ENCODE measurements around the gene EPHA4.

- no peak for TF ChIP-seq CTCF (optimal IDR thresholded peaks at IDR 0.05 in 1 of 3, IDR thresholded peaks at IDR 0.05 in 1 of 3, conservative IDR thresholded peaks at IDR 0.05 in 1 of 3; ENCODE audit: extremely low read depth in 1 of 3, insufficient read depth in 2 of 3, low read length in 3 of 3)
- TF ChIP-seq EZH2 (IDR thresholded peaks at IDR 0.05; ENCODE audit: low read length) = no peak
Measured at GRCh38 chr2:221374234-221374633, 197.9 kb downstream of the EPHA4 start.

All from keratinocyte (primary cell).